ENCODE data around the gene PTPRT. TPM values are rescaled to one million over a fixed set of nuclear protein-coding genes. Genes with fewer than 3 reads are reported as not detected.
A peak's percentile ranks its signal among the peaks of the same experiment; 100 is the strongest.

Gene PTPRT
- polyA plus RNA-seq, 4 donors = 0.30 to 1.0 (median 0.68) TPM

GRCh38 chr20:42510686-42511085 lies 679.0 kb downstream of the PTPRT start:
- no peak for DNase-seq (ENCODE audit: low read depth in 4 of 4, low spot score in 3 of 4)

DNA sequence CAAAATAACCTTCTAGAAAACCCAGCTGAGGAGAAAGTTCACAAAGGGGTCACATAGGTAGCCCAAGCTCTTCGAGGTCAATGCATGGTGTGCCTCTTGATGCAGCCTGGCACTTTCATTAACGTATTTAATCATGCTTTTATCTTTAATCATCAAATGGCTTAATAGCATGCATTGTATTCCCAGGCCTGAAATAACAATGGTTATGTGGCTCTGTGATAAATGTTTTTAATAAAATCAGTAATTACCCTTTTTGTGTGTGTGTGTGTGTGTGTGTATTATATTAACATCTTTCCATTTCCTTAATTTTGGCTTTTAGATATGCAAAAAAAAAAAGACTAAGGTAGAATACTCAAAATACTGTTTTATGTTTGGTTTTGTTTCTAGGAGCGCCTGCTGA lies 681.8 kb downstream of the PTPRT start:
- DNase-seq (ENCODE audit: low read depth in 4 of 4, low spot score in 3 of 4) = no peak

DNA sequence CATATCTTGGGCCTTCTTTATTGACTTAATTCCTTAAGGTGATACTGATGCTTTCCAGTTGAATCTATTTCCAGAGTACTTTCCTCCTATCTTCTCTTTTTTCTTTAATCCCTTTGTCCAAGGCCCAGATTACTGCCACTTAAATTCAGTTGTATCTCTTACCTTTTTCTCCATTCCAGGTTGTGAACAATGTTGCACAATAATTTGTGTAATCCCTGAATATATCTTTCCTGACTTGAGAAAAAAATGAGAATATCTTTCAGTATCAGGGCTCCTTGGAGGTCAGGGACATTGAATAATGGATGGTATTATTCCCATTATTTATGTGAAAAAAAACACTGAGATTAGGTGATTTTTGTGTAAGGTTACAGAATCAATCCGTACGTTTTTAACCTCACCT lies 683.3 kb downstream of the PTPRT start:
- DNase-seq (ENCODE audit: low read depth in 4 of 4, low spot score in 3 of 4) = no peak

GRCh38 chr20:42502591-42502990 lies 687.1 kb downstream of the PTPRT start:
- no peak for DNase-seq (ENCODE audit: low read depth in 4 of 4, low spot score in 3 of 4)

- DNase-seq (ENCODE audit: low read depth in 4 of 4, low spot score in 3 of 4) = no peak
These were observed 693.1 kb downstream of the PTPRT start for GRCh38 chr20:42496595-42496994.

GRCh38 chr20:42494290-42494689 lies 695.4 kb downstream of the PTPRT start:
- no peak for DNase-seq (ENCODE audit: low read depth in 4 of 4, low spot score in 3 of 4)

- DNase-seq (ENCODE audit: low read depth in 4 of 4, low spot score in 3 of 4) = no peak
These were observed 696.7 kb downstream of the PTPRT start for GRCh38 chr20:42493001-42493400.

DNA sequence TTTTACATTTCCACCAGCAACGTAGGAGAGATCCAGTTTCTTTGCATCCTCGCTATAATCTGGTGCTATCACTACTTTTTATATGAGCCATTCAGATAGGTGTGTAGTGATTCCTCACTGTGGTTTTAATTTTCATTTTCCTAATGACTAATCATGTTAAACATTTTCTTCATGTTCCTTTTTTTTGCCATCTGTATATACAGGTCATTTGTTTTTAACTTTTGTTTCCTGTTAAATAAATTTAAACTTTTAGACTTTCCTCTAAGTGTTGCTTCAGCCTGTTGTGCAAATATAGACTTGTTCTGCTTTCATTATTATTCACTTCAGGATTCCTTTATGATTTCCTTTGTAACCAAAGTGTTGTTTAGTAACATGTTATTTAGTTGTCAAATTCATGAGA lies 697.4 kb downstream of the PTPRT start:
- DNase-seq (ENCODE audit: low read depth in 4 of 4, low spot score in 3 of 4) = no peak

DNA sequence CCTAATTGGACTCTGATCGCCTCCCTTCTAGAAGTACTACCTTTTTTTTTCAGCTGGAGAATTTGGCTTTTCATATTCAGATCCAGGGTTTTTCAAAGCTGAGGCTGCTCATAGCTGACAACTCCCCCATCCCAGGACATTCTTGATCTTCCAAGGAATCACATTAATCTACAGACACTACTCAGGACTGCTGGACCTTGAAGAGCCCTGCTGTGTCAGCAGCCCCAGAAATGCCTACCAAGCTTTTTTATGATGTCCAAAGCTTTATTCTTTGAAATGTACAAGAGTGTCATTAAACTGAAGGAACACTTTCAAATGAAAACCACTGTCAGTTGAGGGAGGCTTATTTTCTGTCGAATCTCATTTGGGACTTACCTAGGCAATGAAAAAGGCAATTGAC lies 704.1 kb downstream of the PTPRT start:
- DNase-seq (ENCODE audit: low read depth in 4 of 4, low spot score in 3 of 4) = peak in 2 of 4 donors; percentile 26 to 27

- DNase-seq (ENCODE audit: low read depth in 4 of 4, low spot score in 3 of 4) = no peak
These were observed 704.8 kb downstream of the PTPRT start for GRCh38 chr20:42484790-42485375.

DNA sequence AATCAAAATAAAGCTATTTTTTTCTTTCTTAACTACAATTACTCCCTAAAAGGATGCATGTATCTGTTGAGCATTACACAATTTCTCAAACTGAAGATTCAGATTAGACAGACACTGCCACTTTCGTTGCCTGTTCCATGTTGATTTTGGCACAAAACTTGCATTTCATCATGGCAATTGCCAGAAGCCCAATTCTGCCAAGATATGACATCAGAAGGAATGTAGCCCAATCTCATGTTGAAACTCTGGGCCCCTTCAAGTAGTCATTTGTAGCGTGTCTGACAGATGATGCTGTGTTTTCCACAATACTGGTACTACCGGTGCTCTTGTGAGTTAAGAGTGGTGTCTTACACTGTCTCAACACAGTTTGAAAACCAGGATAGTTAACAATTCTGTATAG lies 705.4 kb downstream of the PTPRT start:
- DNase-seq (ENCODE audit: low read depth in 4 of 4, low spot score in 3 of 4) = no peak

DNA sequence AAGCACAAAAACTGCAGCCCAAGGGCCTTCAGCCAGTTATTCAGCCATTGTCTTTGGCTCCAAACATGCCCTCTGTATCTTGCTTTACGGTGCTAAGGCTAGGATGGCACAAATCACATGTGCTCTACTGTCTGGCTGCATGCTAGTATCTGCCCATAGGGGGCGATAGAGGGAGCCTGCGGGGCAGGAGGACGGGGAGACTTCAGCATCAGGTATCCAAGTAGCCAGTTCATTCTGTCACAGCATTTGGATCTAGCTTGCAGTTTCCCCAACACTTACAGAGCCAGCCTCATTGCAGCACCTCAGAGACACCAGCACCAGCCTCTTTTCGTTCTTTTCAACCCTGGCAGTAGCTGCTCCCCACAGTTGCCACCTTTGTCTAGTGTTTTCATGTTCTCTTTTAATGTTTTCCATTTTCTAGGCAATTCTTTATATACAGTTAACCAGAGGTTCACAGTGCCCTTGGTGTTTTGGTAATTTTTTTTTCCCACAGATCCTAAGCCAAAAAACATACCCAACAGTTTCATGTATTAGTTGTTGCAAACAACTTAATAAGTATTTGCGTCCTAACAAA lies 705.9 kb downstream of the PTPRT start:
- no peak for DNase-seq (ENCODE audit: low read depth in 4 of 4, low spot score in 3 of 4)

GRCh38 chr20:42482808-42483207 lies 706.9 kb downstream of the PTPRT start:
- no peak for DNase-seq (ENCODE audit: low read depth in 4 of 4, low spot score in 3 of 4)

DNA sequence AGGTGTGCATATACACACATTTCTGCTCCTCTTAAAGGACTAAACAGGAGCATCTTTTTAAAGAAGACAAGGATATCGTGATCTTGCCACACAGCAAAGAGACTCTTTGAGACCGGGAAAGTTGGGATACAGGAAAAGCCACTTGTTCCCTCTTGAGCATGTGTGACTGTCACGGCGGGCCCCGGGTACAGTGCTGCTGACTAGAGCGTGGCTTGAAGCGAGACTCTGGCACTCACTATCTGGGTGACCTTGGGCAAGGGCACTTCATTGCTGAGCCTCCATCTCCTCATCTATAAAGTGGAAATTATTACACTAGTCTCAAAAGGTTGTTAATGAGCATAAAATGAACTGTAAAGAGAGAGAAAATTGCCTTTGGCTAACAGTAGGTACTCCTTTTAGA lies 713.9 kb downstream of the PTPRT start:
- DNase-seq (ENCODE audit: low read depth in 4 of 4, low spot score in 3 of 4) = no peak

DNA sequence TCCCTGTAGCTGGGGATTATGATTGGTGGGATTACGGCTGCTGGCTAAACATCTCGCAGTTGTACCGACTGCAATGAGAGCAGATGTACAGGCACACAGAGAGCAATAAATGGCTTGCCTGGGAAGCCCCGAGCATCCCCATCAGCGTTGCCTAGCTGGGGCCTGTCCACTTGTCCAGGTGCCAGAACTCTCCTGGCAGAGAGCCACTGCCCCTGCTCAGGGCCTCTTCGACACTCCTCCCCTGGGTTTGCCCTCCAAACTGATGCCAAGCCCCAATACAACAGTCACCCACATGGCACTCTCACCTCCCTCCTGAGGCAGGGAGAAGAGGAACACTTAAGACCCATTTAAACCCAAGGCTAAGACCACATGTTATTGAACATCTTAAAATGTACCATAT lies 715.1 kb downstream of the PTPRT start:
- DNase-seq (ENCODE audit: low read depth in 4 of 4, low spot score in 3 of 4) = no peak

- no peak for DNase-seq (ENCODE audit: low read depth in 4 of 4, low spot score in 3 of 4)
These were observed 717.5 kb downstream of the PTPRT start for GRCh38 chr20:42472198-42472597.

GRCh38 chr20:42461965-42462593 lies 727.6 kb downstream of the PTPRT start:
- no peak for DNase-seq (ENCODE audit: low read depth in 4 of 4, low spot score in 3 of 4)

DNA sequence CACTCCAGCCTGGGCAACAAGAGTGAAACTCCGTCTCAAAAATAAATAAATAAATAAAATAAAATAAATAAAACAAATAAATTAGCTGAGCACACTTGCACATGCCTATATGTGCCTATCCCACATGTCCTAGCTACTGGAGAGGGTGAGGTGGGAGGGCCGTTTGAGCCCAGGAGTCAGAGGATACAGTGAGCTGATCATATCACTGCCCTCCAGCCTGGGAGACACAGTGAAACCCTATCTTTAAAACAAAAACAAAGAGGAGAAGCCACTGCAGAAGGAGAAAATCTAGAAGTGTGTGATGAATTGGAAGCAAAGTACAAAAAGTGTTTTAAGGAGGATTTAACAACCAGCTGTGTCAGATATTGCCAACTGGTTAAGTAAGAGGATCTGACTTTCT lies 728.4 kb downstream of the PTPRT start:
- peak in 1 of 4 donors; percentile 19 for DNase-seq (ENCODE audit: low read depth in 4 of 4, low spot score in 3 of 4)

- DNase-seq (ENCODE audit: low read depth in 4 of 4, low spot score in 3 of 4) = no peak
These were observed 742.4 kb downstream of the PTPRT start for GRCh38 chr20:42447270-42447669.

DNA sequence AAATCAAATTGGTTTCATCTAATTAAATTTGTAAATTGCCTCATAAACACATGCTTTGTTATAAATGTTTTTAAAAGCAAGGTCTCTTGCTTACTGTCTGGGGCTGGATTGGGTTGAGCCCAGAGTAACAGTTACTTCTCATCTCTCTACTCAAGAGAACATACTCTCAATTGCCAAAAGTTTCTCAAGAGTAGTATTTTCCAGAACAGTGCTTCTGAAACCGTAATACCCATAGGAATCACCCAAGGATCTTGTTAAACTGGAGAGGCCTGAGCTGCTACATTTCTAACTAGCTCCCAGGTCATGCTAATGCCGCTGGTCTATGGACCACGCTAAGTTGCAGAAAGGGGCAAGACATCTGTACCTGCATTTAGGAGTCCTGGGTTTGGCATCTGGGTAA lies 744.9 kb downstream of the PTPRT start:
- DNase-seq (ENCODE audit: low read depth in 4 of 4, low spot score in 3 of 4) = no peak

DNA sequence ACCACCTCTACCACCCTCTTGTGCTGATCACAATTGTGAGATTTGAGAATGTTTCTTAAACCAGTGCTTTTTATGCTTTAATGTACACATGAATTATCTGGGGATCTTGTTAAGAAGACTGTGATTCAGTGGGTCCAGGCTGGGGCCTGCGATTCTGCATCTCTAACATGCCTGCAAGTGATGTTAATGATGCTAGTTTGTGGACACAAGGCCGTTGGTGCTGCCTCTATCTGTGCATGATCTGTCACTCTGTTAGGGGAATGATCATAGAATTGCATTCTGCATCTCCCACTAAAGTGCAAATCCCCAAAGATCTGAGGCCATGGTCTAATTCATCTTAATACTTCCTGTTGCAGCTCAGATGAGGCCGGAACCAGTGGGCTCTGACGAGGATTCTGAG lies 746.5 kb downstream of the PTPRT start:
- no peak for DNase-seq (ENCODE audit: low read depth in 4 of 4, low spot score in 3 of 4)

GRCh38 chr20:42442716-42443115 lies 747.0 kb downstream of the PTPRT start:
- no peak for DNase-seq (ENCODE audit: low read depth in 4 of 4, low spot score in 3 of 4)

Measured in right renal pelvis (tissue), 4 donors.